GM12873 (cell line): ENCODE data around the gene LRCH1.

Experiments
- TF ChIP-seq, protein P1 (sequence below): IDR thresholded peaks from 2 replicates; pipeline ENCODE4 v1.5.1; 2012; ENCODE audit warnings: low read depth, mild to moderate bottlenecking, moderate library complexity, low read length, control low read depth; ENCODE audit not compliant: insufficient read depth; ENCODE audit errors: missing control alignments

The LRCH1 gene

DNA sequence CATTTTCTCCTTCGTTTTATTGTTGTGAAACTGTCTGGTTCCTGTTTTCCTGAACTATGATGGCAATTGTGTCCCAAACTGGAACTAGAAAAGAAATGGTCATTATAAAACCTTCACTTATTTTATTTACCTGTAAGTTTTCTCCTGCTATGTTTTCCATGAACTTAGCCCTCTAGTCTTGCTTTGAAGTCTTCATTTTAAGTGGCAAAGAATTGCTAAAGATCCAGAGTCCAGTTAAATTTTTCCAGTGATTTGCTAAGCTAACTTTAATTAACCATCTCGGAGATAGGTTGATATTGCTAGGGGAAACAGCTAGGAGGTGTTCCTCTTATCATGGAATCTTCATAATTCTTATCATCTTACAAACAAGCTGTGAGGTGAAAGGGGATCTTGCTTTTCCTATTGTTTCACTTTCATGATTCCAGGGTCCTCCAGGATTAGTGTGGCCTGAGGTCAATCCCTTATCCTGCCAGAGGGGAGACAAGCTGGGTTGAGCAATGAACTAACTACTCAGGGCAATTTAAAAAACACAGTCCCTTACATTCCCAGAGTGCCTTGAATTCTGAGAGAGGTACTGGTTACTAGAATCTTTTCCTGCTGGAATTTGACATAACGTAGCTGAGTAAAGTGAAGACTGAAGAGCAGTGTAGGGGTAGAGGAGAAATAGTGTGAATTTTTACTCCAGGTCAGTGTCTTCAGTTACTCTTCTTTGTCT, 131.5 kb downstream of the LRCH1 start:
- TF ChIP-seq, protein P1, sequence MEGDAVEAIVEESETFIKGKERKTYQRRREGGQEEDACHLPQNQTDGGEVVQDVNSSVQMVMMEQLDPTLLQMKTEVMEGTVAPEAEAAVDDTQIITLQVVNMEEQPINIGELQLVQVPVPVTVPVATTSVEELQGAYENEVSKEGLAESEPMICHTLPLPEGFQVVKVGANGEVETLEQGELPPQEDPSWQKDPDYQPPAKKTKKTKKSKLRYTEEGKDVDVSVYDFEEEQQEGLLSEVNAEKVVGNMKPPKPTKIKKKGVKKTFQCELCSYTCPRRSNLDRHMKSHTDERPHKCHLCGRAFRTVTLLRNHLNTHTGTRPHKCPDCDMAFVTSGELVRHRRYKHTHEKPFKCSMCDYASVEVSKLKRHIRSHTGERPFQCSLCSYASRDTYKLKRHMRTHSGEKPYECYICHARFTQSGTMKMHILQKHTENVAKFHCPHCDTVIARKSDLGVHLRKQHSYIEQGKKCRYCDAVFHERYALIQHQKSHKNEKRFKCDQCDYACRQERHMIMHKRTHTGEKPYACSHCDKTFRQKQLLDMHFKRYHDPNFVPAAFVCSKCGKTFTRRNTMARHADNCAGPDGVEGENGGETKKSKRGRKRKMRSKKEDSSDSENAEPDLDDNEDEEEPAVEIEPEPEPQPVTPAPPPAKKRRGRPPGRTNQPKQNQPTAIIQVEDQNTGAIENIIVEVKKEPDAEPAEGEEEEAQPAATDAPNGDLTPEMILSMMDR, result no peak

GRCh38 chr13:46685006-46685730, 132.2 kb downstream of the LRCH1 start:
- TF ChIP-seq, protein P1, result no peak

DNA sequence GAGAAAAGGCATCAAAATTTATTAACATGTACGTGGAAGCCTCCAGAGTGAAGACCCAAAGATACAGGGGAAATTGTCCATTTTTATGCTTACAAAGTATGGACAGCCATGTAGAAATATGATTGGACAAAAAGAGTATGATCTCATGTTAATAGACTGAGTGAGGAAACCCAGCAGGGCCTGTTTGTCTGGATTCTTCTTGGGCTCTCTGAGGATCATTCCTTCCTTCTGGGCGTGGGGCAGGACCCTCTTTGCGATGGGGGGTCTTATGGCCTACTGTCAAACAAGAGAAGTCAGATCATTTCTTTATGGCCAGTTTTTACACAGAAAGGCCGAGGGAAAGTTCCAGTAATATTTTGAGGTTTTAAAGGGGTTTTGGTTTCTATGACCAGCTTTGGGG, 133.2 kb downstream of the LRCH1 start:
- TF ChIP-seq, protein P1, result no peak

DNA sequence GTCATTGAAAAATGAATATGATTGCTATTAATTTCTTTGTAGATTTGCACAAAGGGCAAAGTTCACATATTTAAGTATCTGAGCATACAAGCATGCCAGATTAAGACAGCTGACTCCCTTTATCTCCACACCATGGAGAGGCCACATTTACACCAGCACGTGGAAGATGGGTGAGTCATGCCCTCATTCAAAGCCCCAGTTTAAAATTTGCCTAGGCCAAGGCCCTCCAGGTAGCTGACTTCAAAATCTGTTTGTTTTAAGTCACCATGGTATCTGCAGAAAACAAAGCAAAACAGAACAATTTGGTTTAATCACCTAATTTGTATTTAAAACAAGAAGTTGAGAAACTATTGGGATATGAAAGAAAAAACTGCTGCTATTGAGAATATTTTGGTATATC, 134.8 kb downstream of the LRCH1 start:
- TF ChIP-seq, protein P1, result no peak

GRCh38 chr13:46688306-46688705, 135.3 kb downstream of the LRCH1 start:
- TF ChIP-seq, protein P1, result no peak

GRCh38 chr13:46698014-46698413, 145.0 kb downstream of the LRCH1 start:
- TF ChIP-seq, protein P1, result no peak

GRCh38 chr13:46698910-46699460, 146.0 kb downstream of the LRCH1 start:
- TF ChIP-seq, protein P1, result no peak
